Measurements from ENCODE around the gene LFNG.
"Not testable (repeated sequence)": the region's sequence is repeated elsewhere in the genome, so short reads cannot be mapped to it uniquely, and the experiment has no call there.

Gene LFNG

GRCh38 chr7:2555121-2556052, 35.8 kb downstream of the LFNG start, which contains the start of gene BRAT1:
Gene BRAT1 (minus strand): TSS chr7:2555524. CDS start chr7:2554431, 1,093 bp downstream.
- Histone ChIP-seq H3K9ac (ENCODE audit: low read length in 2 of 2) (peak within 1 kb of the TSS; percentile 86 to 94), H3K36me3 (ENCODE audit: control insufficient read depth in 2 of 2, insufficient read depth in 2 of 2, low read length in 2 of 2) (peaks cover 0 to 6% of the 10 kb centered on the region in 2 donors), H3K27me3 (ENCODE audit: control insufficient read depth in 1 of 2, insufficient read depth in 2 of 2, low read length in 2 of 2) (no peaks in the 10 kb centered on the region), H3K4me3 (ENCODE audit: low read length in 2 of 2) (peak within 1 kb of the TSS; percentile 85 to 88), H3K4me1 (ENCODE audit: control insufficient read depth, insufficient read depth, low read length) (peaks cover 35% of the 10 kb centered on the region), H3K9me3 (ENCODE audit: control insufficient read depth in 2 of 2, low read length in 2 of 2) (no peaks in the 10 kb centered on the region), H3K27ac (ENCODE audit: low read length) (peak within 1 kb of the TSS; percentile 95)

- no peaks in the 10 kb centered on the region for H3K27me3 ChIP-seq (ENCODE audit: control insufficient read depth in 1 of 2, insufficient read depth in 2 of 2, low read length in 2 of 2)
- H3K4me3 ChIP-seq (ENCODE audit: low read length in 2 of 2): peak within 1 kb of the TSS; percentile 72 to 84
- no peaks in the 10 kb centered on the region for H3K9me3 ChIP-seq (ENCODE audit: control insufficient read depth in 2 of 2, low read length in 2 of 2)
- peaks cover 29% of the 10 kb centered on the region for H3K4me1 ChIP-seq (ENCODE audit: control insufficient read depth, insufficient read depth, low read length)
- peak within 1 kb of the TSS; percentile 70 to 80 for H3K9ac ChIP-seq (ENCODE audit: low read length in 2 of 2)
- H3K36me3 ChIP-seq (ENCODE audit: control insufficient read depth in 2 of 2, insufficient read depth in 2 of 2, low read length in 2 of 2): no peaks in the 10 kb centered on the region
- H3K27ac ChIP-seq (ENCODE audit: low read length): no peak within 1 kb of the TSS
Measured at GRCh38 chr7:2558629-2559282, 39.2 kb downstream of the LFNG start, which contains the start of gene IQCE. Gene IQCE (plus strand): TSS chr7:2558979. CDS start chr7:2559182, 203 bp downstream.

- no peaks in the 10 kb centered on the region for H3K27me3 ChIP-seq (ENCODE audit: control insufficient read depth in 1 of 2, insufficient read depth in 2 of 2, low read length in 2 of 2)
- no peak overlapping the region for H3K27ac ChIP-seq (ENCODE audit: low read length)
- no peaks in the 10 kb centered on the region for H3K9me3 ChIP-seq (ENCODE audit: control insufficient read depth in 2 of 2, low read length in 2 of 2)
- peak overlapping the region; percentile 70 to 80 for H3K9ac ChIP-seq (ENCODE audit: low read length in 2 of 2)
- H3K36me3 ChIP-seq (ENCODE audit: control insufficient read depth in 2 of 2, insufficient read depth in 2 of 2, low read length in 2 of 2): no peaks in the 10 kb centered on the region
- H3K4me3 ChIP-seq (ENCODE audit: low read length in 2 of 2): peak overlapping the region; percentile 72 to 84
- H3K4me1 ChIP-seq (ENCODE audit: control insufficient read depth, insufficient read depth, low read length): peaks cover 22% of the 10 kb centered on the region
Measured at GRCh38 chr7:2559283-2559950, 39.8 kb downstream of the LFNG start.

GRCh38 chr7:2563955-2564354, 44.4 kb downstream of the LFNG start:
- H3K4me1 ChIP-seq (ENCODE audit: control insufficient read depth, insufficient read depth, low read length): peaks cover 12% of the 10 kb centered on the region

GRCh38 chr7:2564970-2565540, 45.5 kb downstream of the LFNG start:
- Histone ChIP-seq H3K27me3 (ENCODE audit: control insufficient read depth in 1 of 2, insufficient read depth in 2 of 2, low read length in 2 of 2) (no peaks in the 10 kb centered on the region), H3K4me3 (ENCODE audit: low read length in 2 of 2) (no peak overlapping the region), H3K4me1 (ENCODE audit: control insufficient read depth, insufficient read depth, low read length) (peaks cover 5% of the 10 kb centered on the region), H3K9ac (ENCODE audit: low read length in 2 of 2) (no peak overlapping the region), H3K36me3 (ENCODE audit: control insufficient read depth in 2 of 2, insufficient read depth in 2 of 2, low read length in 2 of 2) (peaks cover 0 to 2% of the 10 kb centered on the region in 2 donors), H3K27ac (ENCODE audit: low read length) (no peak overlapping the region), H3K9me3 (ENCODE audit: control insufficient read depth in 2 of 2, low read length in 2 of 2) (no peaks in the 10 kb centered on the region)

More at GRCh38 chr7:2563955-2564354, 44.4 kb downstream of the LFNG start:
- H3K27me3 ChIP-seq (ENCODE audit: control insufficient read depth in 1 of 2, insufficient read depth in 2 of 2, low read length in 2 of 2); H3K9me3 ChIP-seq (ENCODE audit: control insufficient read depth in 2 of 2, low read length in 2 of 2); H3K4me3 ChIP-seq (ENCODE audit: low read length in 2 of 2); H3K9ac ChIP-seq (ENCODE audit: low read length in 2 of 2); H3K36me3 ChIP-seq (ENCODE audit: control insufficient read depth in 2 of 2, insufficient read depth in 2 of 2, low read length in 2 of 2); H3K27ac ChIP-seq (ENCODE audit: low read length): not testable (repeated sequence)

- no peaks in the 10 kb centered on the region for H3K9me3 ChIP-seq (ENCODE audit: control insufficient read depth in 2 of 2, low read length in 2 of 2)
- H3K27ac ChIP-seq (ENCODE audit: low read length): no peak overlapping the region
- H3K4me1 ChIP-seq (ENCODE audit: control insufficient read depth, insufficient read depth, low read length): peaks cover 2% of the 10 kb centered on the region
- H3K9ac ChIP-seq (ENCODE audit: low read length in 2 of 2): no peak overlapping the region
- H3K4me3 ChIP-seq (ENCODE audit: low read length in 2 of 2): no peak overlapping the region
- no peaks in the 10 kb centered on the region for H3K27me3 ChIP-seq (ENCODE audit: control insufficient read depth in 1 of 2, insufficient read depth in 2 of 2, low read length in 2 of 2)
- H3K36me3 ChIP-seq (ENCODE audit: control insufficient read depth in 2 of 2, insufficient read depth in 2 of 2, low read length in 2 of 2): peaks cover 0 to 2% of the 10 kb centered on the region in 2 donors
Measured at GRCh38 chr7:2566348-2566889, 46.8 kb downstream of the LFNG start.

GRCh38 chr7:2566890-2567678, 47.5 kb downstream of the LFNG start:
- H3K36me3 ChIP-seq (ENCODE audit: control insufficient read depth in 2 of 2, insufficient read depth in 2 of 2, low read length in 2 of 2): peaks cover 0 to 7% of the 10 kb centered on the region in 2 donors
- no peak overlapping the region for H3K27ac ChIP-seq (ENCODE audit: low read length)
- H3K9ac ChIP-seq (ENCODE audit: low read length in 2 of 2): no peak overlapping the region
- no peaks in the 10 kb centered on the region for H3K9me3 ChIP-seq (ENCODE audit: control insufficient read depth in 2 of 2, low read length in 2 of 2)
- peak overlapping the region in 1 of 2 donors; percentile 52 for H3K4me3 ChIP-seq (ENCODE audit: low read length in 2 of 2)
- peaks cover 2% of the 10 kb centered on the region for H3K4me1 ChIP-seq (ENCODE audit: control insufficient read depth, insufficient read depth, low read length)
- no peaks in the 10 kb centered on the region for H3K27me3 ChIP-seq (ENCODE audit: control insufficient read depth in 1 of 2, insufficient read depth in 2 of 2, low read length in 2 of 2)

GRCh38 chr7:2567679-2568278, 48.2 kb downstream of the LFNG start:
- Histone ChIP-seq H3K36me3 (ENCODE audit: control insufficient read depth in 2 of 2, insufficient read depth in 2 of 2, low read length in 2 of 2) (peaks cover 0 to 11% of the 10 kb centered on the region in 2 donors), H3K4me3 (ENCODE audit: low read length in 2 of 2) (no peak overlapping the region), H3K27me3 (ENCODE audit: control insufficient read depth in 1 of 2, insufficient read depth in 2 of 2, low read length in 2 of 2) (no peaks in the 10 kb centered on the region), H3K9me3 (ENCODE audit: control insufficient read depth in 2 of 2, low read length in 2 of 2) (no peaks in the 10 kb centered on the region), H3K9ac (ENCODE audit: low read length in 2 of 2) (no peak overlapping the region), H3K27ac (ENCODE audit: low read length) (no peak overlapping the region), H3K4me1 (ENCODE audit: control insufficient read depth, insufficient read depth, low read length) (peaks cover 2% of the 10 kb centered on the region)

- no peak overlapping the region for H3K4me3 ChIP-seq (ENCODE audit: low read length in 2 of 2)
- peaks cover 4 to 19% of the 10 kb centered on the region in 2 donors for H3K36me3 ChIP-seq (ENCODE audit: control insufficient read depth in 2 of 2, insufficient read depth in 2 of 2, low read length in 2 of 2)
- peaks cover 2% of the 10 kb centered on the region for H3K4me1 ChIP-seq (ENCODE audit: control insufficient read depth, insufficient read depth, low read length)
- no peak overlapping the region for H3K27ac ChIP-seq (ENCODE audit: low read length)
- no peak overlapping the region for H3K9ac ChIP-seq (ENCODE audit: low read length in 2 of 2)
- no peaks in the 10 kb centered on the region for H3K27me3 ChIP-seq (ENCODE audit: control insufficient read depth in 1 of 2, insufficient read depth in 2 of 2, low read length in 2 of 2)
- H3K9me3 ChIP-seq (ENCODE audit: control insufficient read depth in 2 of 2, low read length in 2 of 2): no peaks in the 10 kb centered on the region
Measured at GRCh38 chr7:2568521-2569223, 49.1 kb downstream of the LFNG start.
